Measurements from ENCODE around the gene TRIM56. TPM values are rescaled to one million over a fixed set of nuclear protein-coding genes. Genes with fewer than 3 reads are reported as not detected.
"Not testable (repeated sequence)": the region's sequence is repeated elsewhere in the genome, so short reads cannot be mapped to it uniquely, and the experiment has no call there.

The TRIM56 gene
- total RNA-seq, 1 donor from 2014 or later: 22.4 TPM

- not testable (repeated sequence) for DNase-seq (ENCODE audit: low spot score)
Measured at GRCh38 chr7:101092266-101092905, 7.1 kb downstream of the TRIM56 start.

DNA sequence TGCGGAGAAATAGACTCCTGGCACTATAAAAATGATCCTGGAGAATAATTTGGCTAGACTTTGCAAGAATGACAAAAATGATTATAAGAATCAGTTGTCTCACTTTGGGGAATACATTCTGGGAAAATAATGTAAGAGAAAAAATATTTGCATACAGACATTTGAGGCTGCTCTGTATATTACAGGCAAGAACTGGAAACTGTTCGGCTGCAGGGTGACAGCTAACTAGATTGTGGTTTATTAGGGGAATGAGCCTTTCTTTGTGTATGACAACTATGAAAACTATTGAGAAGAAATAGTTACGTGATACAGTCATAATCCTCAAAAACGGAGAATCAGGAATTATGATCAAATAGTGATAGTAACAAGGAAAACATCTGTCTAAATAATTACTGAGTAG, 8.6 kb downstream of the TRIM56 start:
- no peak for DNase-seq (ENCODE audit: low spot score)

DNA sequence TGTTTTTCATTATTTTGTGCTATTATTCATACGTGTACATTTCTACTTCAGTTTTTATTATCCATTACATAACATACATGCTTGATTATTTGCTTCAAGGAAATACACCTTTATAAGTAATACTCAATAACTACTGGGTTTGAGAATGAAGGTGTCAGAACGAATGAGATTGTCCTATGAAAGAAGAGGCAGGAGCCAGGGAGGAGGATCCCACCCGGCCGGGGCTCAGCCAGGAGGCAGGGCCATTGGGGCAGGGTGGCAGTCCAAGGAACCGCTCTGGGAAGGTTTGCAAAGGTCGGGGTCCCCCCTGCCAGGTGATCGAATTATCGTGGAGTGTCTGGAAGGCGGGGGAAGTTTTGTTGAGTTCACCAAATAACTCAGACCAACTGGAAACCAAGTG, 9.1 kb downstream of the TRIM56 start:
- no peak for DNase-seq (ENCODE audit: low spot score)

- DNase-seq (ENCODE audit: low spot score): no peak
Measured at GRCh38 chr7:101094791-101095375, 9.6 kb downstream of the TRIM56 start.

DNA sequence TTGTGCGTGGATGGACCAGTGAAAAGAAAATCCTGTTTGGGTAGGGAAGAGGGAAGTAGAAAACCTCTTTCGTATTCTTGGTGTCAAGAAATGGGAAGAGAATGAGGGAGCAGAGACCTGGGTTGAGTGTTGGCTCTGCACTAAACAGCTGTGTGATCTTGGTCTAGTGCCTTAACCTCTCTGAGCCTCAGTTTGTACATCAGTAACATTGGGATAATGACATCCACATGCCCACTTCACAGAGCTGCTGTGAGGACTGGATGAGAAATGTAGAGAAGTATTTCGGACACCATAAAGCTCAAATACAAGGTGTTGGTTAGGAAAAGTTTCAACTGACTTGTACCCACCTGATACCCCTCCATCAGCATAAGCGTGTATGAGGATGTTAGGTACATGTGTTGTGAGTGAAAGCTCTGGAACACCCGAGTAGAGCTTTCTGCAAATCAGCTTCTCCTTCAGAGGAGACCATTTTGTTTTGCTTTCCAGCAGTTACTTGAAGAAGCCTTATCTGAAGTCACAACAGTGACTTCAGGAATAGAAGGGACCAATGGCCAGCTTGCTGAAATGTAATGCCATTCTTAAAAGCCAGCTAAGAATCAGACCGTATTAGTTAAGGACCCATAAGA, 11.2 kb downstream of the TRIM56 start:
- DNase-seq (ENCODE audit: low spot score): no peak

DNA sequence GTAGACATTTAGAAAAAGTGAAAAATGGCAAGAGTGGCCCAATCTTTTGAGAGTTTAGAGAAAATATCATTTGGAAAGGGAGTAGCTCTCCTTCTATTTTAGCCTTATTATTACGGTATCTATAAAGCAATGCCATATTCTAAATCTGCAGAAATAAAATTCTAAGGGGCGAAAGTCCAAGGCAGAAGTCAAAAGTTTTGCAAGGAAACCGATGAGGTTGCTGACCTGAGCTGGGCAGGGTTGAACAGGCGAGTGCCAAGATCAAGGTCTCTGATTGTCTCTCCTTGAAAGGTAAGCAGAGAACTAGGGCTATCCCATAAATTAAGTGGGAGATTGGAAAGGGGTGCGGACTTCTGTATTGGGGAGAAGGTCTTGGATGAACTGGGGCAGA, 11.7 kb downstream of the TRIM56 start:
- no peak for DNase-seq (ENCODE audit: low spot score)

DNA sequence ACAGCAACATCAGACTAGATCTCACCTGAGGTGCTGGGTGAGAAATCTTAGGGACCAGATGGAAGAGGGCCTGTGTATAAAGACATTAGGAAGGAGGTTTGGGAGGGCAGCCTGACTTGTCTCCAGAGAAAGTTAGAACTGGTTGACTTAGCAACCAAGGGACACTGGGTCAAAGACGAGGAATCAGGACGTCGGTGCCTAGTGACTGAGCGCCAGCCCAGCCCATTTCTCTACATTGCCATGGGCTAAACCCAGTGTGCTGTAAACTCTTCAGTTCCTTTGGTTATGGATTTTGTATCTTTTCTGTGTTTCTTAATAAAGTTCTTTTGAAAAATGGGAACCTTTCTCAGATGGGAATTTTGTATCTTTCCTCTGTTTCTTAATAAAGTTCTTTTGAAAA, 12.3 kb downstream of the TRIM56 start:
- DNase-seq (ENCODE audit: low spot score): no peak

- DNase-seq (ENCODE audit: low spot score): peak; percentile 96
Measured at GRCh38 chr7:101099969-101100781, 14.9 kb downstream of the TRIM56 start.

GRCh38 chr7:101100858-101101847, 15.9 kb downstream of the TRIM56 start:
- DNase-seq (ENCODE audit: low spot score): no peak

- DNase-seq (ENCODE audit: low spot score): no peak
Measured at GRCh38 chr7:101102026-101102425, 16.7 kb downstream of the TRIM56 start.

GRCh38 chr7:101103701-101104100, 18.4 kb downstream of the TRIM56 start:
- DNase-seq (ENCODE audit: low spot score): not testable (repeated sequence)

DNA sequence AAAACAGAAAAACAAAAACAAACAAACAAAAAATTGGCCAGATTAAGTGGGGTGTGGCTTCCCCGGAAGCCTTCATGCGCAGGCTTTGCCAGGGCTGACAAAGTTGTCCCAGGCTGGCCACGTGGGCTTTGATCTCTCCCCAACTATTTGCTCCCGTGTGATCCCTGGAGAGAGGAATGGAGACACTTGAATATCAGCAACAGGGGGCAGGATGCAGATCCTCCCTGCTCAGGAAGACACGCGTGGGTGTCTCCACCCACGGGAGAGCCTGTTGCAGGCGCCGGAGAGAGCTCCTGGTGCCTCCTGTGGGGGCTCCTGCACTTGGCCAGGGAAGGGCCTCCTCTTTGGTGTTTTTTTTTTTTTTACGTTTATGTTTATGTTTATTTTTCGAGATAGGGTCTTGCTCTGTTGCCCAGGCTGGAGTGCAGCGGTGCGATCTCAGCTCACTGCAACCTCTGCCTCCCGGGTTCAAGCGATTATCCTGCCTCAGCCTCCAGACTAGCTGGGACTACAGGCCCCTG, 19.0 kb downstream of the TRIM56 start:
- DNase-seq (ENCODE audit: low spot score): no peak

DNA sequence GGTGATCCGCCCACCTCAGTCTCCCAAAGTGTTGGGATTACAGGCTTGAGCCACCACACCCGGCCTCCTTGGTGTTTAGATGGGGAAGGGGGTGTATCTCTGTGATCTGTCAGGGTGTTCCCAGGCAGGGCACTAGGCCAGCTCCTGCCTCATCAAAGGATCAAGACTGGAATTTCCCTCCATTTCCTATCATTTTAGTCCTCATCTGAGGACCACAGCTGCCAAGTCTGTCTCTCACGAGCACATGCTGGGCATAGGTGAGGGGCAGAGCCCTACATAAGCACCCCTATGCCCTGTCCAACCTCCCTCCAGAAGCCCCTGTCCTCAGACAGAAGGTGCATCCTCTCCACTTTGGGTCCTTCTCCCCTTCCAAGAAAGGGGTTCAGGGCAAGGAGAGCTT, 19.5 kb downstream of the TRIM56 start:
- no peak for DNase-seq (ENCODE audit: low spot score)

DNA sequence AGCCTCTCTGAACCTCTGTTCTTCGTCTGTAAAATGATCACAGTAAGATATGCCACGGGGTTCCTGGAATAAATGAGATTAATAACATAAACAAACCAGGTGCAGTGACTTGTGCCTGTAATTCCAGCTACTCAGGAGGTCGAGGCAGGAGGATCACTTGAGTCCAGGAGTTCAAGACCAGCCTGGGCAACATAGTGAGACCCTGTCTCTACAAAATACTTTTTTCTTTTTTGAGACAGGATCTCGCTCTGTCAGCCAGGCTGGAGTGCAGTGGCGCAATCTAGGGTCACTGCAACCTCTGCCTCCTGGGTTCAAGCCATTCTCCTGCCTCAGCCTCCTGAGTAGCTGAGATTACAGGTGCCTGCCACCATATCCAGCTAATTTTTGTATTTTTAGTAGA, 20.0 kb downstream of the TRIM56 start:
- DNase-seq (ENCODE audit: low spot score): not testable (repeated sequence)

DNA sequence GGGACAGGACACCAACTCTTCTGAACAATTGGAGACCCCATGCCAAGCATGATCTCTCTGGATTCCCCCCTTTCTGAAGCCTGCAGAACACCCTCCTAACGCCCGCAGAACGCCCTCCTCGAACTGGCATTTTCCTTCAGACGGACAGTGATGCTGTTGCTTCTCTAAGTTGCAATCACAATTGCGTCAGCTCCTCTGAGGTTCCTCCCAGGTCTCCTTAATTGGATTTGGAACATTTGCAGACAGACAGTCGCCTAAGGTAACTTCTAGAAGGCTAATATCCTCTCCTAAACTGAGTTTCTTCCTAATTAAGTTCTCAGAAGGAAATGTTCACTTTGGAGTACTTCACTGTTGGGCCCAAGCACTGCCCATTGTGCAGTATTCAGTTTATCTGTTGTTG, 21.1 kb downstream of the TRIM56 start:
- DNase-seq (ENCODE audit: low spot score): no peak

- DNase-seq (ENCODE audit: low spot score): no peak
Measured at GRCh38 chr7:101108330-101108857, 23.1 kb downstream of the TRIM56 start.

- no peak for DNase-seq (ENCODE audit: low spot score)
Measured at GRCh38 chr7:101108961-101109360, 23.7 kb downstream of the TRIM56 start.

- no peak for DNase-seq (ENCODE audit: low spot score)
Measured at GRCh38 chr7:101109368-101109767, 24.1 kb downstream of the TRIM56 start.

- DNase-seq (ENCODE audit: low spot score): no peak
Measured at GRCh38 chr7:101111261-101111660, 26.0 kb downstream of the TRIM56 start.

DNA sequence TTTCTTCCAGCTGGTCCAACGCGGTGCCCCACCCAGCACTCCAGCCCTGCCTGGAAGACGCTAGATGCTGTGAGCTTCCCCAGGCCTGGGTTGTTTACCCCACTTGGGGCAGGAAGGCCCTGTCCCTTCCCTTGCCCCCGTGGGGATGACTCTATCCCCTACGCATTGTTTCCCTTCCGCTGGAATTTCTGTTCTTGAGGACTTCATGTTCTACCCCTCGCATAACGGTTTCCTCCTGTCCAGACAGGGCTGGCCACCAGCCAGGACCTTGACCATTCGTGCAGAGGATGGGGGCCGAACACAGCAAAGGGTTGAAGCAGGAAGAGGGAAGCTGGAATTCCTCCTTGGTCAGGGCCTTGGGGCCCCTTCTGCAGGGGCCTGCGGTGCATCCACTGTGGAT, 27.0 kb downstream of the TRIM56 start:
- peak; percentile 44 for DNase-seq (ENCODE audit: low spot score)

GRCh38 chr7:101113140-101113539, 27.9 kb downstream of the TRIM56 start:
- not testable (repeated sequence) for DNase-seq (ENCODE audit: low spot score)
